ENCODE measurements around the gene SLC25A28.

The SLC25A28 gene

GRCh38 chr10:99619851-99620710, at the start of gene SLC25A28:
Gene SLC25A28, minus strand, starts transcription at chr10:99620439. Its CDS starts 104 bp downstream, at chr10:99620335.
- ATAC-seq: peak in 1 of 2 donors; percentile 82

DNA sequence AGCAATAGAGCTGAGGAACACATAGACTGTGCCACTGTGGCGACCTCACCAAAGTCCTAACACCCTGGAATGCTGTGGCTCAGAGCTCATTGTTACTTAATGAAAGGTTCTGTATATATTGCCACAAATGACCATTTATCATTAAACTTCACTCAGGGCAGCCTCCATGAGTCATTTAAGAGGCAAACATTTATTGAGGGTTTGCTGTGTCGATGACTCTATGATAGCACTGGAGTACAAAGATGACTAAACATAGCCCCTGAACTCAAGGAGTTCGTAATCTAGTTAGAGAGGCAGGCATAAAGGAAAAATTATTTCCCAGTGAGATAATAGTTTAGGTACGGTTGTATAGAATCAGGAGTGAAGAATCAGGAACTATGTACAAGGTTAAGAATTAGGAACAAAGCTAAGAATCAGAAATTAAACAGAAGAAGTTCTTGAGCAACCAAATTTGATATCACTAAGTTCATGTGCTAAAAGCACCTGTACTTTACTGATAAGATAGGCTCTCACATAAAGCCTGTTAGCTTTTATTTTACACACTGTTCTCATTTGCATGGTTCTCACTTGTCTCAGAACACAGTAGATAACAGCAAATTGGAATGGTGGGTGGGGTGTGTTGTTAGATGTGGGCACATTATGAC, 47.0 kb upstream of the SLC25A28 start:
- ATAC-seq: no peak

DNA sequence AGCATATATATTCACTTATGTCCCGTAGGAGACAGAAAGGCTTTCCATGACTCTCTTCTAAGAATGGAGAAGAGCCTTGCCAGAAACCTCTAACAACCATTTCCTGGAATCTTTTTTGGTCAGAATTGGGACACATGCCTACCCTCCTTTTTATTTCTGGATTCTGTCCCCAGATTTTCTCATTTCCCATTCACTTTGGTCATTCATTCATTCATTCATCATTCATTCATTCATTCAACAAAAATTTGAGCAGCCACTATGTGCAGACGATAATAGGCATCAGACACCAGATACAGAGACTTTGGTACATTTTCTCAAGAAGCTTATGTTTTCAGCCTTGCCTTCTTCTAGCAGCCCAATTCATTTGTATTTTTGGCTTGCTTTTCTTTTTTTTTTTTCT, 45.1 kb upstream of the SLC25A28 start:
- ATAC-seq: no peak

DNA sequence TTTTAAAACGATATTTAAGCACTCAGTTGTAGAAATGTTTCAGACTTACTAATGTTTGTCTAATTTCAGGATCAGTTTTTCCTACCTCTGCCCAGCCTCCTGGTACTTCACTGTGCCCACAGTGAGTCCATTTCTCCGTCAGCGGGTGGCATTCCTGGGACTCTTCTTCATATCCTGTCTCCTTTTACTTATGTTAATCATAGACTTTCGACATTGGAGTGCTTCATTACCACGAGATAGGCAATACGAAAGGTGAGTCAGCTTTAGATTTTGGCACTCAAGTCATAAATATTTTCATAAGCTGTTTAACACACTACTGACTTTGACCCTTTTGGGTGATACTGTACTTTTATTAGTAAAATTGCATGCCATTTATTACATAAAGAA, 41.1 kb upstream of the SLC25A28 start:
- ATAC-seq: no peak

DNA sequence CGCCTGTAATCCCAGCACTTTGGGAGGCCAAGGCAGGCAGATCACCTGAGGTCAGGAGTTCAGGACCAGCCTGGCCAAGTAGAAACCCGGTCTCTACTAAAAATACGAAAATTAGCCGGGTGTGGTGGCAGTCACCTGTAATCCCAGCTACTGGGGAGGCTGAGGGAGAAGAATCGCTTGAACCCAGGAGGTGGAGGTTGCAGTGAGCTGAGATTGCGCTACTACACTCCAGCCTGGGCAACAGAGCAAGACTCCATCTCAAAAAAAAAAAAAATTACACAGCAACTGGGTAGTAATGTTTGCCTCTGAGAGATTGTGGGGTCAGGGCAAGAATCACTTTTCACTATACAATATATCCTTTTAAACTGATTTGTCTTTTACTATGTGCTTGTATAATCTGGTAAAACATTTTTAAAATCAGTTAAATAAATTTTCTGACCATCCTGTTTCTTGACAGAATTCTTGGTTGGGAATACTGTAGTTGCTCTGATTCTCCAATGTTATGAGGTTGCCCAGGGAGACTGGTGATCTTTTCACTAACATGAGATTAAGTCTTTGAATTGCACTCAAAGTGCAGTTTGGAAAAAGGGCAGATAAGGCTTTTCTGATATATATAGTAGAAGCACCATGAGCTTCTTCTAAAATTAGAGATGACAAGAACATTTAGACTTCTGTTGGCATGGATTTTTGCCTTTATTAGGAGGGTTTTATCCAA, 40.6 kb upstream of the SLC25A28 start:
- no peak for ATAC-seq

DNA sequence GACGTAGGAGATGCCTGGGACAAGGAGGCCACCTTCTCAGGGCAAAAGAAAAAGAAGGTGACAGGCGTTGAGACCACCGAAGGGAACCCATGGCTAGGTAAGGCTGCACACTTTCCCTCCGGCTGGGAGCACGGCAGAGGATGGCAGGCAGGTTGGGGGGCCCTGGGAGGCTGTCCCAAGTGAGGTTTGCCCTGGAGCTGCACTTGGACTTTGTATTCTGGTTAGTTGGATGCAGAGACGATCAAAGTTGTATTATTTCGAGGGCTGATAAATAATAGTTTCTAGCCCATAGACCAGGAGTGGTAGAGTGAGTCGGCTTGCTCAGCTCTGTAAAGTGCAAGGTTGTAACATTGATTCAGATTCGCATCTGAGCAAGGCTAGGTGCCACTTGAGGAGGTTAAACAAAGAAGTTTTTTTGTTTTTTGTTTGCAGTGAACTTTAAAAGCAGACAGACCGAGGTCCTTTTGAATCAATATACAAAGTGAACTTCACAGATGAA, 39.7 kb upstream of the SLC25A28 start:
- ATAC-seq: no peak

- ATAC-seq: peak; percentile 99
These were observed 39.0 kb upstream of the SLC25A28 start, which contains the start of gene ENTPD7 for GRCh38 chr10:99659031-99659867. Gene ENTPD7, plus strand, starts transcription at chr10:99659509. Its CDS starts 448 bp downstream, at chr10:99659957.

GRCh38 chr10:99658622-99659030, 38.4 kb upstream of the SLC25A28 start:
- peak in 1 of 2 donors; percentile 2 for ATAC-seq

DNA sequence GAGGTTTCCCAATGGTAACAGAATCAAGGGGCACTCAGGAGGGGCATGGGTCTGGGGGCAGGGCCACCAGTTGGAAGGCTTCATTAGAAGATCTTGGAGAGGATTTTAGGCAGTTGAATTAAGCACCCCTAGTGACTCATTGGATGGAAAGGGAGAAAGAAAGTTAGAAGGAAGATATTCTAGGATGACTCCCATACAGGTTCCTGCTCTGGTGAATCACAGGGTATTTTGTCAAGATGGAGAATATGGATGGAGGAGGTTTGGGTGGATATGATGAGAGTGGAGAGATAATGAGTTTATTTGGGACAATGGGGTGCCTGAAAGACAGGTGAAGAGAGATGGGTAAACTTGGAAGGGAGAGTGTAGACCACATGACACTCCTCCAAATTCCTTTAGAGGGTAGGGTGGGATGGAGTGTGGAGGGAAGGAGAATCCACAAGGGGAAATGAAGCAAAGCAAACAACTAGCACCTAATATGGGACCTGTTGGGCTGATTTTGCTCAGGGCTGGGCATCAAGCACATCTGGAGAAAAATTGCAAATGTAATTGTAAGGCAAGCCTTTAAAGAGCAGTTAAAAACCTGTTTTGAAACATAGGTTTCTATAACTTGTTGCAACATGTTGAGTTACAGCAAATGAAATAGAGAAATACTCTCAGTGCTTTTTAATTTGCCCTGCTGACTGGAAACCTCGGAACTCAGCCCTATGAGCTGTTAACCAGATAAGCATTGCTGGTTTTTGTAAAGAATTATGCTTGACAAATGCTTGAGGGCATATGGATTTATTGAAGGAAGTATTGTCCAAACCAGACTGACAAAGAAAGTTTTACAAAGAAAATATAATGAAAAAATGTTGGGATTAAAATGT, 36.2 kb upstream of the SLC25A28 start:
- no peak for ATAC-seq

GRCh38 chr10:99654390-99655175, 34.3 kb upstream of the SLC25A28 start:
- no peak for ATAC-seq

- no peak for ATAC-seq
These were observed 32.7 kb upstream of the SLC25A28 start for GRCh38 chr10:99652800-99653390.

DNA sequence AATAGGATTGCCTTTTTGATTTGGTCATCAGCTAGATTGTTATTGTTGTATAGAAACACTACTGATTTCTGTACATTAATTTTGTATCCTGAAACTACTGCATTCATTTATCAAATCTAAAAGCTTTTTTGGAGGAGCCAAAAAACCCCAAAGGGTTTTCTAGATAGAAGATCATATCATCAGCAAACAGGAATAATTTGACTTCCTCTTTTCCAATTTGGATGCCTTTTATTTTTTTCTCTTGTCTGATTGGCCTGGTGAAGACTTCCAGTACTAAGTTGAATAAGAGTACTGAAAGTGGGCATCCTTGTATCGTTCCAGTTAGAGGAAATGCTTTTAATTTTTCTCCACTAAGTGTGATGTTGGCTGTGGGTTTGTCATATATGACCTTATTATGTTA, 28.5 kb upstream of the SLC25A28 start:
- ATAC-seq: no peak

DNA sequence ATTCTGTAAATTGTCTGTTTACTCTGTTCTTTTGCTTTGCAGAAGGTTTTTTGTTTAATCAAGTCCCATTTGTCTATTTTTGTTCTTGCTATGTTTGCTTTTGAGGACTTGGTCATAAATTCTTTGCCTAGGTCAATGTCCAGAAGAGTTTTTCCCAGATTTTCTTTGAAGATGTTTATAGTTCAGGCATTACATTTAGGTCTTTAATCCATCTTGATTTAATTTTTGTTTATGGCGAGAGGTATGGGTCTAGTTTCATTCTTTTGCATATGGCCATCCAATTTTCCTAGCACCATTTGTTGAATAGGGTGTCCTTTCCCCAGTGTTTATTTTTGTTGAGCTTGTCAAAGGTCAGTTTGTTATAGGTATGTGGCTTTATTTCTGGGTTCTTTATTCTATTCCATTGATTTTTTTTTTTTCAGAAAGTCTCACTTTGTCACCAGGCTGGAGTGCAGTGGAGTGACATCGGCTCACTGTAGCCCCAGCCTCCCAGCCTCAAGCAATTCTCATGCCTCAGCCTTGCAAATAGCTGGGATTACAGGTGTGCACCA, 27.4 kb upstream of the SLC25A28 start:
- ATAC-seq: no peak

- ATAC-seq: no peak
These were observed 13.6 kb upstream of the SLC25A28 start for GRCh38 chr10:99633832-99634231.

DNA sequence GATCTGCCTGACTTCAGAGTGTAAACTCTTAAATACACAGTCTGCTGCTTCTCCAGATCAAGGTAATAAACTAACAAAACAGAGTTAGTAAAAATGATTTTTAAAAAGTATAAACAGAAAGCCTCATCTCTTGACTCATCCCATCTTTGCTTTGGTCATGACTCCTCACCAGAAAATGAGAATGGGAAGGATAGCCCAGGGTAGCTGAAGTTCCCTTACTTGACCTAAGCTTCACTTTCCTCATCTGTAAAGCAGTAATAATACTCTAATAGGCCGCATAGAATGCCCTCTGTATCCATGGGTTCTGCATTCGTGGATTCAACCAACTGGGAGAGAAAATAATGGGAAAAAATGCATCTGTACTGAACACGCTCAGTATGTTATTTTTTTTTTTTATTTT, 11.3 kb upstream of the SLC25A28 start:
- ATAC-seq: no peak

- no peak for ATAC-seq
These were observed 10.8 kb upstream of the SLC25A28 start for GRCh38 chr10:99630991-99631390.

GRCh38 chr10:99630433-99630832, 10.2 kb upstream of the SLC25A28 start:
- no peak for ATAC-seq

DNA sequence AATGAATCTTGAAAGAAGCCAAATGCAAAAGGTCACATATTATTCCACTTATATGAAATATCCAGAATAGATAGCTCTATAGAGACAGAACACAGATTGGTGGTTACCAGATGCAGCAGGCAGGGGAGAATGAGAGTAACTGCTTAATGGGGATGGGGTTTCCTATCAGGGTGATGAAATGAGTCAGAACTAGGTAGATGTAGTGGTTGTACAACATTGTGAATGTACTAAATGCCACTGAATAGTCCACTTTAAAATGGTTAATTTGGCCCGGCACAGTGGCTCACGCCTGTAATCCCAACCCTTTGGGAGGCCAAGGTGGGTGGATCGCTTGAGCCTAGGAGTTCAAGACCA, 9.4 kb upstream of the SLC25A28 start:
- no peak for ATAC-seq

- no peak for ATAC-seq
These were observed 8.8 kb upstream of the SLC25A28 start for GRCh38 chr10:99628923-99629624.
